HEK293 (cell line): Measurements from ENCODE around the gene RTP1.

Experiments
- CTCF ChIP-seq: fragments of 450-650 bp; formaldehyde crosslinking; IDR thresholded peaks from 2 replicates; pipeline ENCODE4 v1.5.1; 2016; ENCODE audit warnings: missing biosample characterization, missing genetic modification characterization
- IKZF3 ChIP-seq: fragments of 450-650 bp; IDR thresholded peaks from 2 replicates; pipeline ENCODE4 v1.5.0; 2018; ENCODE audit warnings: missing biosample characterization, mild to moderate bottlenecking, missing genetic modification characterization, moderate library complexity
- KLF10 ChIP-seq: fragments of 450-650 bp; IDR thresholded peaks from 2 replicates; pipeline ENCODE4 v1.5.1; 2018; ENCODE audit warnings: missing biosample characterization, mild to moderate bottlenecking, missing genetic modification characterization
- REST ChIP-seq: fragments of 450-650 bp; formaldehyde crosslinking; IDR thresholded peaks from 2 replicates; pipeline ENCODE4 v1.5.1; 2016; ENCODE audit warnings: missing biosample characterization, missing genetic modification characterization
- ZBTB44 ChIP-seq: fragments of 450-650 bp; IDR thresholded peaks from 2 replicates; pipeline ENCODE4 v1.5.1; 2018; ENCODE audit warnings: missing biosample characterization, mild to moderate bottlenecking, missing genetic modification characterization
- ZNF16 ChIP-seq: fragments of 450-650 bp; formaldehyde crosslinking; IDR thresholded peaks from 2 replicates; pipeline ENCODE4 v1.5.1; 2016; ENCODE audit warnings: low read depth, missing biosample characterization, missing genetic modification characterization
- ZNF239 ChIP-seq: fragments of 450-650 bp; formaldehyde crosslinking; IDR thresholded peaks from 2 replicates; pipeline ENCODE4 v1.5.1; 2016; ENCODE audit warnings: missing biosample characterization, missing genetic modification characterization
- ZNF292 ChIP-seq: fragments of 450-650 bp; formaldehyde crosslinking; IDR thresholded peaks from 2 replicates; pipeline ENCODE4 v1.5.1; 2016; ENCODE audit warnings: low read depth, missing biosample characterization, missing genetic modification characterization, borderline replicate concordance
- ZNF350 ChIP-seq: fragments of 450-650 bp; formaldehyde crosslinking; IDR thresholded peaks from 2 replicates; pipeline ENCODE4 v1.5.0; 2017; ENCODE audit warnings: missing biosample characterization, mild to moderate bottlenecking, missing genetic modification characterization
- ZNF549 ChIP-seq: fragments of 450-650 bp; IDR thresholded peaks from 2 replicates; pipeline ENCODE4 v1.5.1; 2018; ENCODE audit warnings: missing biosample characterization, missing genetic modification characterization, mild to moderate bottlenecking, inconsistent platforms, moderate library complexity
- ZNF623 ChIP-seq: fragments of 450-650 bp; formaldehyde crosslinking; IDR thresholded peaks from 2 replicates; pipeline ENCODE4 v1.5.1; 2016; ENCODE audit warnings: missing biosample characterization, missing genetic modification characterization
- ZNF645 ChIP-seq: fragments of 450-650 bp; formaldehyde crosslinking; IDR thresholded peaks from 2 replicates; pipeline ENCODE4; 2016; ENCODE audit warnings: missing biosample characterization, missing genetic modification characterization
- ZNF777 ChIP-seq: fragments of 450-650 bp; formaldehyde crosslinking; IDR thresholded peaks from 2 replicates; pipeline ENCODE4 v1.5.1; 2017; ENCODE audit warnings: missing biosample characterization, missing genetic modification characterization, borderline replicate concordance

- TF ChIP-seq ZNF777 (tag by site-specific recombination) (no peak), ZNF549 (tag by site-specific recombination) (no peak), REST (no peak), ZNF350 (no peak), ZNF645 (tag by site-specific recombination) (no peak), CTCF (no peak), KLF10 (tag by site-specific recombination) (no peak), ZNF292 (tag by site-specific recombination) (no peak), ZBTB44 (tag by site-specific recombination) (no peak), IKZF3 (no peak), ZNF16 (no peak), ZNF239 (tag by site-specific recombination) (no peak), ZNF623 (tag by site-specific recombination) (no peak)
These were observed 13.4 kb downstream of the RTP1 start for GRCh38 chr3:187210545-187211327.
